HG03060 (cell line): ENCODE results near the gene CD6.
"Not testable (repeated sequence)": the region's sequence is repeated elsewhere in the genome, so short reads cannot be mapped to it uniquely, and the experiment has no call there.

Source experiments
- ATAC-seq: cut with Tn5 transposase; IDR thresholded peaks from one replicate; pipeline ENCODE4 v1.9.1; 2021; ENCODE audit warnings: low read depth, moderate number of reproducible peaks; ENCODE audit not compliant: unreplicated experiment

CD6 gene

GRCh38 chr11:61049063-61049377 is 77.5 kb downstream of the CD6 start:
- ATAC-seq = no peak

GRCh38 chr11:61049859-61050258 is 78.4 kb downstream of the CD6 start:
- ATAC-seq = no peak

DNA sequence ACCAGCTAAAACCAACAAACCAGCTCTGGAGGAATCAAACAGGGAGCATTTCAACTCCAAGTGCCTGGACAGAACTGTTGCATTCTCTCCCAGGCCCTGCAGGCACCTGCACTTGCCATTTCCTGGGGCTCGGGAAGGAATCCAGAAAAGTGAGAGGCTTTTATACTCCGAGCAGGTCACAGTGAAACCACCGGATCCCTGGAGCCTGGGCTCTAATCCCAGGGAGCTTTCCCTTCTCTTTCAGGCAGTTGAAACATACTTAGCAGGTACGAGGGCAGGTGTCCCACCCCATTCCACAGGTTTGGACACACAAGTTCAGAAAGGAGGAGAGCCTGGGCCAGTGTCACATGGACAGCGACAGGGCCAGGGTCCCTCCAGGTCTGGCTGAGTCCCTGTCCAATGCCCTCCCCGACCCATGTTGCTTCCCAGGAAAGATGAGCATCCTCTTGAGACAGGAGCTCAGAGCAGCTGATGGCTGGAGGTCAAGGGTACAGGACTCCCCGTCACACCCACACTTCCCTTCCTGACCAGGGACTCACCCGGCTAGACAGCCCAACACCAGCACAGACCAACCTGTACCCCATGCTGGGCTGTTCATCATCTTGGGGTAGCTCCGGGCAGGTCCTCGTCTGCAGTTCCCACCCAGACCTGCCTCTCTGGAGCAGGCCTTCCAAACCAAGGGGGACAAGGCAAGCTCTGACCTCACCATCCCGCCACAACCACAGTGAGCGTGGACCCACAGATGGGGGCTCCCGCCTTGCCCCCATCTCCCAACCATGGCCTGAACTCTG is 80.9 kb downstream of the CD6 start:
- no peak for ATAC-seq

DNA sequence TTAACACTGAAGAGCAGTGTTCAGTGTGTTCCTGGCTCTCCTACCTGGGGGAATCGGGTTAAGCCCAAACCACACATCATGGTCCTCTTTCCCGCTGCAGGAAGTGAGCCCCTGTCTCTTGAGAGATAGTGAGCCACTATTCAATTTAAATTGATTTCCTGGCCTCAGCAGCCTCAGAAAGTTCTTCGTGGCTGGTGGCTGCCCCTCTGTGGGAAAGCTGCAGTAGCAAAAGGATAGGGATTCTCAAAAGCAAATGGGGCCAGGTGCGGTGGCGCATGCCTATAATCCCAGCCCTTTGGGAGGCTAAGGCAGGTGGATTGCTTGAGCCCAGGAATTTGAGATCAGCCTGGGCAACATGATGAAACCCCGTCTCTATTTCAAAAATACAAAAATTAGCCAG is 81.7 kb downstream of the CD6 start:
- no peak for ATAC-seq

- no peak for ATAC-seq
These were observed 83.0 kb downstream of the CD6 start for GRCh38 chr11:61054513-61054912.

GRCh38 chr11:61054927-61055562 is 83.6 kb downstream of the CD6 start:
- ATAC-seq = no peak

DNA sequence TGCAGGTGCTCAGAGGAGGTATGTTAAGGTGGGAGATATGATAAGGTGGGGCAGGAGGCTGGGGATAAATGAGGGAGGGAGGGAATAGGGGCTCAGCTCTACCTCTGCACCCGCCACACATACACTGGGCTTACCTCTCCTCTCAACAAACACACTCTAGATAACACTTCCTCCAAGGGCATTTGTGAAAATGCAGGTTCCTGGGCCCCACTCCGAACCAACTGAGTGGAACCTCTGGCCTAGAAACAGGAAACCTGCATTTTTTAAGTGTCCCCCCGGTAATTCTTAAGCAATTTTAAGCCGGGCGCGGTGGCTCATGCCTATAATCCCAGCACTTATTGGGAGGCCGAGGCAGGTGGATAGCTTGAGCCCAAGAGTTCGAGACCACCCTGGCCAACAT is 84.3 kb downstream of the CD6 start:
- ATAC-seq = no peak

GRCh38 chr11:61056571-61056970 is 85.1 kb downstream of the CD6 start:
- ATAC-seq = no peak

- no peak for ATAC-seq
These were observed 85.5 kb downstream of the CD6 start for GRCh38 chr11:61056981-61057380.

GRCh38 chr11:61057615-61058014 is 86.1 kb downstream of the CD6 start:
- no peak for ATAC-seq

- ATAC-seq = no peak
These were observed 87.2 kb downstream of the CD6 start for GRCh38 chr11:61058583-61059259.

DNA sequence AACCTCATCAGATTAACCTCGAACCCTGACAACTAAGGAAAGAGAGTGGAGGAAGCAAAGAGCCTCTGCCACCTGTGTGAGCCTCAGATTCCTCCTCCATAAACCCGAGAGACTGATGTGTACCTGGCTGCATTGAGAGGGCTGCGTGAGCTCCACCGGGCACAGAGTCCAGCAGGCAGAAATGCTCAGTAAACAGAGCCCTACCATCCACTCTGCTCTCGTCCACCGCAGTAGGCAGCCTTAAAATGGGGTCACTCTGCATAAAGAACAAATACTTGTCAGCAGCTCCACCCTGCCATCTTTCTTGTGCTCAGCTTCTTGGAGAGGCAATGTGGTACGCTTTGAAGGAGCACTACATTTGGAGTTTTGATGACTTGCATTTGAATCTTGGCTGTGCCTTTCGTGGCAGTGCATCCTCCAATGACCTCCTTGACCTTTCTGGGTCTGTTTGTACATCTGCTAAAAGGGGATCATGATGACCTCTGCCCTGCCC is 87.8 kb downstream of the CD6 start:
- no peak for ATAC-seq

DNA sequence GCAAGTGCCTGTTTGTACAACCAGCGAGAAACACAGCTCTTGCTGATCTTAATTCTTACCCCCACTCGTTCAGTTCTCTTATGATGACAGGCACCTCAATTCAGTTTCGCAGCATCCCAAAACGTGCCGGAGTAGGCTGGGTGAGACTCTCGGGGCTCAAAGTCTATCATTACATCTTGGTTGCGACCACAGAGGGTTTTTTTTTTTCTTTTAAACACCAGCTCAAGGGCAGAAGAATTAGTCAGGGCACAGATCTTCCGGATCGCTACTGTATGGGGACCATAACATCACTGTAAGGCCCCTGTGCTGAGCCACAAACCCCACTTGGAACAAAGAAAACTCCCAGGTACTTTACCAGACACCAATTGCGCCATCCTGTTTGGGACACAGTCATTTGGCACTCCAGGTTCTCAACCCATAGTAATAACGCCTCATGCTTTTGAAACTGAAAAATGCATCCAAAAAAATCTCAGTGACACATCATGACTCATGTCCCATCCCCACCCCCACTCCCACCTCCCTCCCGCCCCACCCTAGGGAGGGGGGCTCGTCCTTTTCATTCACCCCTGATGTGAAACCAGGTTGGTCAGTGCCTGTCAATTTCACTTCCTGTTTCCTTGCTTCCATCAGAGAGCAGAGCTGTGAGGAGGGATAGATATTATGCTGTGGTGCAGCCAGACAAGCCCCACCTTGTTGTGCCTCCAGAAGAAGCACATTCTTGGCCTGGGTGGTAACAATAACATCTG is 89.8 kb downstream of the CD6 start:
- ATAC-seq = peak; percentile 79

- no peak for ATAC-seq
These were observed 90.9 kb downstream of the CD6 start for GRCh38 chr11:61062181-61062930.

GRCh38 chr11:61065236-61065635 is 93.8 kb downstream of the CD6 start:
- ATAC-seq = not testable (repeated sequence)

DNA sequence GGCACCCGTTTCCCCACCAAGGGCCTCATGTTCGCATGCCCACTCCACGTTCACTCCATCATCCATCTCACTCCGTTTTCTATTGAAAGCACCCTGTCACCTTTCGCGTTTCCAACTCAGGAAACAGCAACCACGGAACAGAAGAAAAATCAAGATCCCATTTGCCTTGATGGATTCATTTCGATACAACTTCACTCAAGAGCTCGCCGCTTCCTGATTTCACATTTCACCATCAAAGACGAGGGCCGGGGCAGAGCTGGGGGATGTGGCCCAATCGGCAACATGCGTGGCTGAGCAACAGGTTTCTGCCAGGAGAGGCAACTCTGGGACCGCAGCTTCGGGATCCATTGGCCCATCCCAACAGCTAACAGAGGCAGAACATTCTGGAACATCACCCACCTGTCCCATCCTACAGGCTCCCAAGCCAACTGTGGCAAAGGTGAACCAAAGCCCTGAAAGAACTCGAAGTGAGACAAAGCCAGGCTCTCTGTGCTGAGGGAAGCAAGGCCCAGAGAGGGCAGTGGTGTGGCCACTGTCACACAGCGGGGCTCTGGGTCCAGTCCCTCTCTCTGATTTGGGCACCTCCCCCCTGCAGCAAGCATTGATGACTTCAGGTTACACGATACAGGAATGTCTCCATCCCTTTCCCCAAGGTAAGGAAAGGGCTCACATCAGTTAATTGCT is 94.6 kb downstream of the CD6 start:
- ATAC-seq = no peak

DNA sequence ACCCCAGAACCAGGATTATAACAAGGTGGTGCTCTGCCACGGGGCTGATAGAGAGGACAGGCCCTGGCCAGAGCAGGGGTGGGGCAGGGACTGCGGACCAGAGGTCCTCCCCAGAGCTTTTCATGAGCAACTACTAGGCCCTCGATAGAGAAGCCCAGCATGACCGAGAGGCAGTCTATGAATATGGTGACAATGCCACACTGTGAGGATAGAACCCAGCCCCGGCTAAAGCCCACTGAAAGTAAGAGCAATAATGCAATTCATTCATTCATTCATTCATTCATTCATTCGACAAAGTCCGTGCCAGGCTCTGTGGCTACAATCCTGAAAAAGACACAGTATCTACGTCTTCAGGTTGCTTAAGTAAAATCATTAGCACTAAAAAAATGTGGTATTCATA is 95.2 kb downstream of the CD6 start:
- ATAC-seq = no peak

- no peak for ATAC-seq
These were observed 96.4 kb downstream of the CD6 start for GRCh38 chr11:61067782-61068446.

DNA sequence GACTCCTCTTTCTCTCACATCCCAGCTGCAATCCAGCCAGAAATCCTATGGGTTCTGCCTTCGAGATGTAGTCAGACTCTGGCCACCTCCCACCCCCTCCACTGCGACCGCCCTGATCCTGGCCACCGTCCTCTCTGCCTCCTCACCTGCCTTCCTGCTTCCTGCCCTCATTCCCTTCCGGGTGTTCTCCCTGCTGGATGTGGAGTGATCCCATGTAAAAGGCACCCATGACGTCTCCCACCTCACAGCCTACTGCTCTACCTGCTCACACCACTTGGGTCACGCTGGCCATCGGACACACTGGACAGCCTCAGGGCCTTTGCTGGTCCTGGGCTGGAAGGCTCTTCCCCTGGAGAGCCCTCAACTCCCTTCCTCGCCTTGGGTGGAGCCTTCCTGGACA is 97.1 kb downstream of the CD6 start:
- no peak for ATAC-seq
